GM21576 (cell line): Measurements from ENCODE around the gene GADD45B.

Source experiments
- ATAC-seq: cut with Tn5 transposase; IDR thresholded peaks from one replicate; pipeline ENCODE4 v1.9.1; 2021; ENCODE audit warnings: mild to moderate bottlenecking, moderate library complexity; ENCODE audit not compliant: unreplicated experiment

GADD45B gene, protein sequence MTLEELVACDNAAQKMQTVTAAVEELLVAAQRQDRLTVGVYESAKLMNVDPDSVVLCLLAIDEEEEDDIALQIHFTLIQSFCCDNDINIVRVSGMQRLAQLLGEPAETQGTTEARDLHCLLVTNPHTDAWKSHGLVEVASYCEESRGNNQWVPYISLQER

DNA sequence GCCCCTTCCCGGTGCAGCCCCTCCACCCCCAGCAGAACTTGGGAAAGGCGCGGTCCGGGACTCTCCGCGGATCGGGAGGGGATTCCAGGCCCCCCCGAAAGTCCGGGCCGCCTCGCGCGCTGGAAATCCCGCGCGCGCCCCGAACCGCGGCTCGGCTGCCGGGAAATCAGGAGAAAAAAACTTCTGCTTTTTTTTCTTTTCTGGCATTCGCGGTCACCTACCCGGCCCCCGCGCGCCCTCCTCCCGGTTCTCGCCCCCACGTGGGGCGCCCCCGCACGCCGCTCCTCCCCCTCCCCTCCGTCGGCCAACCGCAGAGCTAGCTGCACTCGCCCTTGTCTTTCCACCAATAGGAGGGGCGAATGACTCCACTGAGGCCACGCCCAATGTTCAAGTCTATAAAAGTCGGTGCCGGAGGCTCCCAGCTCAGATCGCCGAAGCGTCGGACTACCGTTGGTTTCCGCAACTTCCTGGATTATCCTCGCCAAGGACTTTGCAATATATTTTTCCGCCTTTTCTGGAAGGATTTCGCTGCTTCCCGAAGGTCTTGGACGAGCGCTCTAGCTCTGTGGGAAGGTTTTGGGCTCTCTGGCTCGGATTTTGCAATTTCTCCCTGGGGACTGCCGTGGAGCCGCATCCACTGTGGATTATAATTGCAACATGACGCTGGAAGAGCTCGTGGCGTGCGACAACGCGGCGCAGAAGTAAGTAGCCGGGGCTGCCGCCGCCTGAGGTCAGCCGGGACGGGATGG, at the start of gene GADD45B:
GADD45B (plus strand) TSS at position 426 of the 749 bp plus-strand sequence; CDS start at position 658, 232 bp downstream.
- ATAC-seq: peak; percentile 39

DNA sequence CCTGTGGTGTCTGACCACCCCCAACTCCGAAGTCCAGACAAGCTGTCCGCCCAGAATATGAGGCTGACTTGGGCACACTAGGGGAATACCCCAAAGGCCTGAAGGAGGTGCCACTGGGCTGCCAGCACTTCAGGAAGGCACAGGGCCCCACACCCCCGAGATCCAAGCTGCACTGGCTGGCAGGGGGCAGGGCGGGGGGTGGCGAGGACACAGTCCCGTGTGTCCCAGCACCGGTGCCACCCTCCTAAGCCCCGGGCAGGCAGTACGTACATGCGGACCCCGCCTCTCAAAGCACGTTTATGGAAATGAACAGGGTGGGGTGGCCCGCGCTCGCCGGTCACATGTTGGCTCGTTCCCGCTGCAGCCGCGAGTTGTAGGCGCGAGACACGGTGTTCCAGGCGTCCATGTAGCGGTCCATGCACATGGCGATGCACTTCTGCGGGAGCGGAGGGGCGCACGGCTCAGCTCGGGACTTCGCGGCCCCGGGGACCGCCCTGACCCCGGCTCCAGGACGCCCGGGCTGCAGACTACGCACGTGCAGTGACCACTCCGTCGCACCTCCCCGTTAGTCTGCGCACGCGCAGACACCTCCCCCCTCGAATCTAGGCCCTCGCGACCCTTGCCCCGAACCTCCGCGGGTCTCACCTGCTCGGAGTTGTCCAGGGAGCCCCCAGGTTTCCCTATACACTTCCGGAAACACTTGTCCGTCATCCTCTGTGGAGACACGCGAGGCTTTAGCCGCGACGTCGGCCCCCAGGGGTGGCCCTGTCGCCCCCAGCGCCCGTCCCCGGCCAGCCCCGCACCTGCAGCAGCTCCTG, 49.1 kb upstream of the GADD45B start:
- ATAC-seq: peak; percentile 21

DNA sequence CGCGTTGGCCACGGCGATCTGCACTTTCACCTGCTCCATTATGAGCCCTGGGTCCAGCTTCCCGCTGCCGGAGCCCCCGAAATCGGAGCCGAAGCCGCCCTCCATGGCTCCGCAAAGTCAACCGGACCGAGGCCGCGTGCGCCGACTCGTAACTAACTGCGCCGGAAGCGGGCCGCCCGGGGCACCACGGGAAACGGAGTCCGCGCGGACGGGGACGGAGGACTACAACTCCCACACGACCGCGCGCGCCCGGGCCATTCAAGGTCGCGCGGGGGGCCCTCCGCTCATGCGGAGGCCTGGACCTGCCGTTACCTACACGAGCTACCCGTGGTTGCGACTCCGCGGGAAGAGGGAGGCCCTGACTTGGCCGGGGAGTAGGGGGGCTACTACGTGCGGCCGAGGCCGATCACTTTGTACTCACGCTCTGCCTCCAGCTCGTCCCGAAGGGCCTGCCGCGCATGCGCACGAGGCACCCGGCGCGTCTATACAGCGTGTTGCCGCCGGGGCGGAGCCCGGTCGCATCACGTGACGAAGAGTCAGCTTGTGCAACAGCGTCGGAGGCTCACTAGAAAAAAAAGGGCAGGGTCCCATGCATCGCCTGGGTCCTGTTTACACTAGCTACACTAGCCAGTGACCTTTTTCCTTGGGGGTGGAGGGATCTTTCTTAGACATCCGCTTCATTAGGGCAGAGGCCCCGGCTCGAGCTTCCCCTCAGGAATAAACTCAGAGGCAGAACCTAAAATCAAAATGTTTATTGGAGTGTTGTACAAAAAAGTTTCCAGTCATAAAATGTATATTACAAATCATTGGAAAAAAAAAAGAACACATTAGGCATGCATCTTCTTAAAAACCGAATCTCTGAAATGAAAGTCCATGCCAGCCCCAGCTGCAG, 48.3 kb upstream of the GADD45B start, which contains the start of gene TIMM13:
TIMM13 (minus strand) TSS at position 158 of the 892 bp plus-strand sequence; CDS start at position 105, 53 bp downstream.
- ATAC-seq: peak; percentile 66

DNA sequence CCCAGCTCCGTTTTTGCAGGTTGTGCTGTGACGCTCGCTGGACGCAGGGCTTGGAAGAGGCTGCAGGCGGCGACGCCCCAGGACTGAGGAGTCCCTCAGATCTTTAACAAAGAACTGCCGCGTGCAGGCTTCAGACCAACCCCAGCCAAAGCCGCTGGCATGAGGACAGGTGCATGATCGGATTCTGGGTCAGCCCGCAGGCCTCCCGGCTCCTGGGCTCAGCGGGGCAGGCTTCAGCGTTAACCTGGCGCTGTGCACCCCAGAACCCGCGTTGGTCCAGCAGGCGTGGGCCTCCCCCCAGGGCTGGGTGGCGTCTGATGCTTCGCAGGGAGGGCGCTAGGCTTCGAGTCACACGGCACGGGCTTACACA, 47.6 kb upstream of the GADD45B start:
- no peak for ATAC-seq

DNA sequence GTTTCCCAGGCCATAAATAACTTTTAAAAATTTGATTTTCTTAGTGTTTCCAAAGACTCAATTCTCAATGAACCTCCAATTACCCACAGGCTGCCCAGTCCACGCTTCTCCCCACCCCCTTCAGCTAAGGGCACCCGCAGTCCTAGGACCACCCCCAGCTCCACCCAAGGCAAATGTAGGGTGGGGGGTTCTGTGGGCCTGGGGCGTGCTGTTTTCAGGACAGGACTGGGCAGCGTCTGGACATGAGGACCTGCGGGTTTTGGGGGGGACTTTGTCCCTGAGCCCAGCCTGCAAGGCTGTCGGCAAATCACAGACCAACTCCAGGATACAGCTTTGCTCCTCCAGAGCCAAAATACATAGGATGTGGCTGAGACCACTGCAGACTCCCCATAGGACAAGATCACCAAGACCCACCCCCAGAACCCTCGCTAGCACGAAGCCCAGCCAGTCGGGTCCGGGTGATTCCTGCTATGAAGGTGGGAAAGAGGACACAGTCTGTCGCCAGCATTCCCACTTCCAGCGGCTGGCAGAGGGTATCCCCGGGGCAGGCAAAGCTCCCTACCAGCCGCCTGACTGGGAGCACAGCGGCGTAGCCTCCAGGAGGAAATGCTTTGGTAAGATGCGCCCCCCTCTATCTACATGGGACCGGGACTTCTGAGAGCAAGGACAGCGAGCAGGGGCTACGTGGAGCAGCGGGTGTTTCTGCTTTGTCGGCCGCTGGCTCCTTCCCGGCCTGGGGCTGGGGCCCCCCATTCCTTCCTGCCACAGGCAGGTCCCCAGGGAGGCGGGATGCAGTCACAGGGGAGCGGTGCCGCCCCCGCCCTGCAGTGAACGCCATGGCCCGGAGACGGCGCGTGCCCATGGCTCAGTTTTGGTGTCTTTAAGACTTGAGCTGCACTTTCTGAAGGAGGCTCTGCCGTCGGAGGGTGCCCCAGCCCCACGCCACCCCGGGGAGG, 46.9 kb upstream of the GADD45B start:
- ATAC-seq: no peak

DNA sequence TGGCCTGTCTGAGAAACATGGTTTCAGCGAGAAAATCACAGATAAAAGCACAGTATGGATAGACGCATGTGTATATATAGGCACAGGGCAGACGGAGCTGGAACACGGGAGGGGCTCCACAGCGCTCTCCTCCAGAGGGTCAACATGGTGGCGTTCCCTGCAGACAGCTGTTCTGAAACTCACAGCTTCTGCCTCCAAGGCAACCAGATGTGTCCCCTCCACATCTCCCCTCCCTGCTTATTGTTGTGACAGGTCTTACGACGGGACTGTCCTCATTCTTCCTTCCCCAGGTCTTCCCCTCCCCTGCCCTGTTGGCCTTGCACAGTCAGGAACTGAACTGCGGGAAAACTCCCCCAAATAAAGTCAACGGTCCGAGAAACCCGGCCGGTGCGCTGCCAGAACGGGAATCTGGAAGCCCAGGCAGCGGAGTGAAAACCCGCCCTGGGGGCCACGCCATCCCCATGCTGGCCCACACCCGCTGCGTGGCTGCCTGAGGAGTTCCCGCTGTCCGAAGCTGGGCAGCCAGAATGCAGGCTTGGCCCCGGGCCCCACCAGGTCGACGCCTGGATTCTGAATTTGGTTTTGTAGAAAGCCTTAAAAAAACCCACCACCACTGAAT, 45.9 kb upstream of the GADD45B start:
- no peak for ATAC-seq

DNA sequence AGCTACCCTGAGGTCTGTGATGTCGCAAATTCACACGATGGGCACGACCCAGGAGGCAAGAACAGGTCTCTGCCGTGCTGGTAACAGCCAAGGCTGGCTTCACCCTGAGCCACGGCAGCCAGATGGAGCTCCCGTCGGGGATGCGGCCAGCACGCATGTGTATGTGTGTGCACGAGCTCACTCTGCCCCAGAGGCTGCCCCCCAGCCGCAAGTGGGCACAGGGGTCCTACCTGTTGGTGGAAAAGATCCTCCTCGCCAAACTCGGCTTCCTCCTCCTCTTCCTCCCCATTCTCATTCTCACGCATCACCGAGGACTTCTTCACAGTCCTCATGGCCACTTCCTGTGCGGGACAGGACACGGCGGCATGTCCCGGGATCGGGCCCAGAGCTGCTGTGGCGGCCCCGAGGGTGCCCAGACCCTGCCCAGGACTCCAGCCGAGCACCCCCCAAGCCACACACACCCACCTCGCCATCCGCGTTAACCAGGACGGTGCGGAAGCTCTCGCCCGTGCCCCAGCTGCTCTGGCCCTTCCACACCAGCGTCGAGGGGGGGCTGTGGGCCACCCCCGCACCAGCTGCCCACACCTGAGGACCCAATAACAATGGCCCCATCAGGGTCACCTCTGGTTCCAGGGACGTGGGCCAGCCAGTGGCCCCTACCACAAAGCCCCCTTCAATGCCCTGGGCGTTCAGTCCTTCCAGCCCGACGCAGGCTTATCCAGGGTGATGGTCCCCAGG, 44.4 kb upstream of the GADD45B start:
- no peak for ATAC-seq

DNA sequence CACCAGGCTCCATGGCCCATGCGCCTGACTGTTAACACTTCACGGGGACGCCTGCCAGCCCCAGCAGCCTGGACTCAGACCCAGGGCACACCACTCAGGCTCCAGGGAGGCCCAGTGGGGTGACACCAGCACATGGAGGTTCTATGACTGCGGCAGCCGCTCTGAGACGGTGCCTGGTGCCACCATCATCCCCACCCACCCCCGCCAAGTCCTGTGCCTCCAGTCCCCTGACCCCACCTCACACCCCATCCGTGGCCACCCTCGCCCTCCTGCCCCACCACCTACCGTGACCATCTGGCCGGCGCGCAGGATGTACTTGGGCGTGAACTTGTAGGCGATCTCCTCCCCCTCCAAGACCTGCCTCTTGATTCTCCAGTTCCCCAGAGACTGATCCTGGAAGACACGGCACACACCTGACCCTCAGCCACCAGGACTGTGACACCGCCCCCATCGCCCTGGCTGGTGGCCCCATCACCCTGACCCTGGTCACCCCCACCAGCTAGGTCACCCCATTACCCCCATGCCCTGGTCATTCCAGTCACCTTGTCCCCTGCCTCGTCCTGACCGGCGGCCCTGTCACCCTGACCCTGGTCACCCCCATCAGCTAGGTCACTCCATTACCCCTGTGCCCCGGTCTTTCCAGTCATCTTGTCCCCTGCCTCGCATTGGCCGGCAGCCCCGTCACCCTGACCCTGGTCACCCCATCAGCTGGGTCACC, 43.6 kb upstream of the GADD45B start:
- no peak for ATAC-seq

DNA sequence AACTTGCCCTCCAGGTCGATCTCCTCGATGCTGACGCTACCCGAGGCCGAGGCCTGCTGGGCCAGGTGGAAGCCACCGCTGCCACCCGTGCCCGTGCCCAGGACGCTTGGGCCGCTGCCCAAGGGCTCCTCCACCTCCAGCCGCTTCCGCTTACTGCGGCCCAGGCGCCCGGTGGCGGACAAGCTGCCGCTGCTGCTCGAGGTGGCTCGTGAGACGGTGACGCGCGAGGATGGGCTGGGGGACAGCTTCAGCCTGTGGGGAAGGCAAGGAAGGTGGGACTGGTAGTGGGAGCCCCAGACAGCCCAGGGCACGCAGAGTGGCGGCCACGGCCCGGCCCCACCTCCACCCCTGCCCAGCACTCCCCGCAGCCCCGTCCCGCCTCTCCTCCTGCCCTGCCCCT, 42.1 kb upstream of the GADD45B start:
- ATAC-seq: no peak

DNA sequence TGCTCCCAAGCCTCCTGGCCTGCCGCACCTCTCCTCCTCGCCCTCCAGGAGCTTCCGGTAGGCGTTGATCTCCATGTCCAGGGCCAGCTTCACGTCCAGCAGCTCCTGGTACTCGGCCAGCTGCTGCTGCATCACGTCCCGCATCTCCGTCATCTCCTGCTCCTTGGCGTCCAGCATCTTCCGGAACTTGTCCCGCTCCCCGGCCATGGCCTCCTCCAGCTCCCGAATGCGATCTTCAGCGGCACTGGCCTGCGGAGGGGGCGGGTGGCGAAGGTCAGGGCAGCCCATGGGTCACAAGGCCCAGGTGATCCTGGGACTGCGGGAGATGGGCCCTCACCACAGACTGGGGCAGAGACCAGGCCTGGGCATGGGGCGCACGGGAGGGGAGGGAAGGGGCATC, 41.7 kb upstream of the GADD45B start:
- no peak for ATAC-seq

DNA sequence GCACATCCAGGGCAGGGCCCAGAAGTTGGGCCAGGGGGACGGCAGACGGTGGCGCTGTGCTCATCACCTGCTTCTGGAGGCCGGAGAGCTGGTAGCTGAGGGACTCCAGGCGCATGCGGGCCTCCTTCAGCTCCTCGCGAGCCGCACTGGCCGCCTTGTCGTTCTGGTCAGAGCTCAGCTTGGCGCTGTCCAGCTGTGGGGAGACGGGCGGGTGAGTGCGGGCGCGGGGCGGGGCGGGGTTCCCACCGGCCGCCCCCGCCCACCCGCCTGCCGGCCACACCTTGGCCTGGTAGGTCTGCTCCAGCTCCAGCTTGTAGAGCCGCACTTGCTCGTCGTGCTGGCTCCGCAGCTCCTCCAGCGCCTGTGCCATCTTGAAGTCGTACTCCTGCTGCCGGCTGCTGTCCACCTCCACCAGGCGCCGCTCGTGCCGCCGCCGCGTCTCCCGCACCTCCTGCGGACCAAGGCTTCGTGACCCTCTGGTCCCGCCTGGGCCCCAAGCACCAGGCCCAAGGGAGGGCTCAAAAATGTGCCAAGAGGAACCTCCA, 41.1 kb upstream of the GADD45B start:
- ATAC-seq: no peak

DNA sequence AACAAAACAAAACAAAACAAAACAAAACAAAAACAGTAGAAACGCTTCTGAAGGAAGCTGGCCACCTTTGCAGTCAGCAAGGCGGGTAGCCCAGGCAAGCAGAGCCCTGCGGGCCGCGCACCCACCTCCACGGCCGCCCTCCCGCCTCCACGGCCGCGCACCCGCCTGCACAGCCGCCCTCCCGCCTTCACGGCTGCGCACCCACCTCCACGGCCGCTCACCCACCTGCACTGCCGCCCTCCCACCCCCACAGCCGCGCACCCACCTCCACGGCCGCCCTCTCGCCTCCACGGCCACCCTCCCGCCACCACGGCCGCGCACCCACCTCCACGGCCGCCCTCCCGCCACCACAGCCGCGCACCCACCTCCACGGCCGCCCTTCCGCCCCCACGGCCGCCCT, 39.5 kb upstream of the GADD45B start:
- ATAC-seq: no peak

DNA sequence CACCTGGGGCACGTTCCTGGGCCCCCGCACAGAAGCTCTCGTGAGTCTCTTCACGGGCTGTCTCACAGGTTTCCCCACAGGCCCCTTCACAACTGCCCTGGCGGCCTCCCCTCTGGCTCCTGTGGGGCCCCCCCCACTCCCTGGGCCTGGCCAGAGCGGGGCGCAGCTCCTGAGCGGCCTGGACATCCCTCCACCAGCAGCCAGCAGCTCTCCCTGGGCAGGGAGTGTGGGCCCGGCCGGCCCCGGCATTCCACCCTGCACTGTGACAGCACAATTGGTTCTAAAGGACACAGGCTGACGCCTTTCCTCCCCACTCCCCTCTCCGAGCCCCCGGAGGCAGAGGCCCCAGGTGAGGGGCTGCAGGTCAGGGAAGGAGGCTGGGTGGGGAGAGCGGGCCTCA, 39.0 kb upstream of the GADD45B start:
- no peak for ATAC-seq

DNA sequence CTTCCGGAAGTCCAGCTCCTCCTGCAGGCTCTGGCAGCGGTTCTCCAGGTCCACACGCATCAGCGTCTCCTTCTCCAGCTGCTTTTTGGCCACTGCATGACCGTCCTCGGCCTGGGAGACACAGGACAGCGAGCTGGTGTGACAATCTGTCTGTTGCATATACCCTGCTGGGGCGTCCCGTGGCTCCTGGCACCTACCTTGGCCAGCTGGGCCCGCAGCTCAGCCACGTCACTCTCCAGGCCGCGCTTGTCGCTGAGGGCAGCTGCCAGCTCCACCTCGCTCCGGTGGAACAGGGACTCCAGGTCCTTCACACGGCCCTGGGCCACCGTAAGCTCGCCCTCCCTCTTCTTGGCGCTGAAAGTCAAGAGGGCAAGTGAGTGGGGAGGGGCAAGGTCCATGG, 37.7 kb upstream of the GADD45B start:
- no peak for ATAC-seq

DNA sequence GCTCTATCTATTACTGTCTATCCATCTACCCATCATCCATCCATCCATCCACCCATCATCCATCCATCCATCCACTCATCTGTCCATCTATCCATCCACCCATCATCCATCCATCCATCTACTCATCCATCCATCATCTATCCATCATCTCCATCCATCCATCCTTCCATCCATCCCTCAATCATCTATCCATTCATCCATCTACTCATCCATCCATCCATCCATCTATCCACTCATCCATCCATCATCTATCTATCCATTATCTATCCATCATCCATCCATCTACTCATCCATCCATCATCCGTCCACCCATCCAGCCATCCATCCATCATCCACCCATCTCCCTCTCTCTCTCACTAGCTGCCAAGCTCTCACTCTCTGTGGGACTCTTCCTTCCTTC, 35.4 kb upstream of the GADD45B start:
- ATAC-seq: no peak

DNA sequence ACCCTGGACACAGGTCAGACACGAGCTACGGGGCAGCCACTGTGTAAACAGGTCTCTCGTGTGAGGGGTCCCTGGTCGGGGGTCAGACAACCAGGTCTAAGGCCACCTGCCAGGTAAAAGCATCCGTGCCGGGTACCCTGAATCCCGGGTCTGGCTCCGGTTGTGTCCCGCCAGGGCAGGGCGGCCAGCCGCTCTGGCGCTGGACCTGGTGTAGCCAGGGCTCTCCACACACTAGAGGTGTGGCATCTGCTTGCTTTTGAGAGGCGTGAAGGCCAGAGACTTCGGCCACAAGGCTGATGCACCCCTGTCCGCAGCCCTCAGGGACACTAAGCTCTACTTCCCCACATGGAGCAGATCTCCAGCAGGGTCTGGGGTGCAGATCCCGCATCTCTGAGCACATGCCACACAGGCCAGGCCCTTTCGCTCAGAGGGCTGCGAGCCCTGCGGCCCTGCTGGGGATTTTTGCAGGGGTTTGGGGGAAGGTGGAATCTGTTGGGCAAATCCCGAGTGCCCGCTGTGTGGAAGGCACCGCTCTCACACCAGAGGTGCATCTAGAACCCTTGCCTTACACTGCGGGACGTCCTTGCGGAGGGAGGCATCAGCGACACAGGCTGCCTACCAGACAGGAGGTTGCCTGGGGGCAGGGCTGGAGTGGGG, 34.7 kb upstream of the GADD45B start:
- no peak for ATAC-seq

DNA sequence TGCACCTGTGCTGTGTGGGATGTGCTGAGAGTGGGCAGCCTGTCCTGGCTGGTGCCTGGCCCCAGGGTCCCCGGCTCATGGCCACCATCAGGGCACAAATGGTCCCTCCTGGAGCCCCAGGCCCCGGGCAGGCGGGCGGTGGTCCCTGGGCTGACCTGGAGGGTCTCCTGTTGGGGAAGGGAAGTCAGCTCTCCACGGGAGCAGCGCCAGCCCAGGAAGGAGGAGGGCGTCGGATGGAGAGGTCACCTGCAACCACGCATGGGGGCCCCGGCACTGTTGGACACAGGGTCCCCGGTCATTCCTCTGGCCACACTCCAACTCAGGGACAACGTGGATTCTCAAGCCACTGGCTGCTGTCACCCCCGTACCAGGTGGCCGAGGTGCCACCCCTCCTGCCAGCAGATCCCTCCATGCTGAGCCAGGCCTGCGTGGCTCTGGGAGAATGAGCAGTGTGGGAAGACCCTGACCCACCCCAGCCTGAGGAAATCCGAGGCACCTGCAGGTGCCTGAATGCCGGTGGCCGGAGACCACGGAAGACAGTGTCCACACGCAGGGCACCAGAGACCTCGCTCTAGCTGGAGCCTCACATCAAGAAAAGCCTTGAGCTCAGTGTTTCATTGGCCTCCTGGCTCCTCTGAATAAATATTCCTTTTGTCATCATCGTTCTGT, 32.7 kb upstream of the GADD45B start:
- no peak for ATAC-seq
